Right lobe of liver (tissue), 4 donors: Measurements from ENCODE around the gene ANAPC7.

Experiments used
- POLR2A ChIP-seq: fragments of 450-650 bp; IDR thresholded peaks from one replicate; pipeline ENCODE4 v1.6.1; 2017; ENCODE audit warnings: antibody characterized with exemption, mild to moderate bottlenecking
- TF ChIP-seq, protein P1 (sequence below), 4 donors: fragments of 200-600 bp in 3 of 4; fragments of 450-650 bp in 1 of 4; IDR thresholded peaks; one replicate each; pipeline versions ENCODE4 v1.5.1 to v1.8.0; 2016 to 2022; ENCODE audit warnings: antibody characterized with exemption in 4 of 4, mild to moderate bottlenecking in 2 of 4
- donor health status: DM: no; HTN: no; CAD: no.
- donor health status: DM: no; HTN: no; CAD: no.
- donor health status: DM: no; HTN: yes; CAD: no.

DNA sequence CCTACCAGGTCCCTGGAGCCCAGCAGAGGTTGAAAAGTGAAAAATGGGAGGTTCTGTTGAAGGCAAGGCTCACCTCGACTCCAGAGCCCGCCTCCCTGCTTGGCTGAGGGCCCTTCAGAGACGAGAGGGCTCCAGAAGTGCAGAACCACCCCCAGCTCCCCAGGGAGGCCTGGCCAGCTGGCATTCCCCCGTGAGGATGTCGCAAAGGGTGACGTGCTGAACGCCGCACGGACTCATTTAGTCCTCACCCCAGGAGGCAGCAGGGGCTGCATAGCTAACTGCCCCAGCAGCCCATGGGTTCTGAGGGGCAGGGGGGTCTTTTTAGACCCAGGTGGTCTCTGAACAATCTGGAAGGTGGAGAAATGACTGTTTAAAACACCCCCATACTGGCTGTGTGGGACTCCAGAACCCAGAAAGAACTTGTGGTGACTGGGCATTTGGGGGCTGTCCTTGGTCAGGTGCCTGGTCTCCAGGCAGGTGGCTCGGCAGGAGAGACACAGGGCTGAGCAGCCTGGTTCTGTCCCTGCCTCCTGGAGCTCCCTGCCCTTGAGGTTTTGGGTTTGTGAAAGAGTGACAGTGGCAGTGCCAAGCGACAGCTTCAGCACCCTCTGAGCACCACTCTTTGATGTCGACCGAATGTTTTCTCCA, 32.0 kb downstream of the ANAPC7 start:
- TF ChIP-seq, protein P1, sequence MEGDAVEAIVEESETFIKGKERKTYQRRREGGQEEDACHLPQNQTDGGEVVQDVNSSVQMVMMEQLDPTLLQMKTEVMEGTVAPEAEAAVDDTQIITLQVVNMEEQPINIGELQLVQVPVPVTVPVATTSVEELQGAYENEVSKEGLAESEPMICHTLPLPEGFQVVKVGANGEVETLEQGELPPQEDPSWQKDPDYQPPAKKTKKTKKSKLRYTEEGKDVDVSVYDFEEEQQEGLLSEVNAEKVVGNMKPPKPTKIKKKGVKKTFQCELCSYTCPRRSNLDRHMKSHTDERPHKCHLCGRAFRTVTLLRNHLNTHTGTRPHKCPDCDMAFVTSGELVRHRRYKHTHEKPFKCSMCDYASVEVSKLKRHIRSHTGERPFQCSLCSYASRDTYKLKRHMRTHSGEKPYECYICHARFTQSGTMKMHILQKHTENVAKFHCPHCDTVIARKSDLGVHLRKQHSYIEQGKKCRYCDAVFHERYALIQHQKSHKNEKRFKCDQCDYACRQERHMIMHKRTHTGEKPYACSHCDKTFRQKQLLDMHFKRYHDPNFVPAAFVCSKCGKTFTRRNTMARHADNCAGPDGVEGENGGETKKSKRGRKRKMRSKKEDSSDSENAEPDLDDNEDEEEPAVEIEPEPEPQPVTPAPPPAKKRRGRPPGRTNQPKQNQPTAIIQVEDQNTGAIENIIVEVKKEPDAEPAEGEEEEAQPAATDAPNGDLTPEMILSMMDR (IDR thresholded peaks at IDR 0.05): no peak
- no peak for TF ChIP-seq POLR2A
